Skeletal muscle satellite cell (primary cell): ENCODE data around the gene PCDHB15. TPM values are rescaled to one million over a fixed set of nuclear protein-coding genes. Genes with fewer than 3 reads are reported as not detected.
A peak's percentile ranks its signal among the peaks of the same experiment; 100 is the strongest.
"Not testable (repeated sequence)": the region's sequence is repeated elsewhere in the genome, so short reads cannot be mapped to it uniquely, and the experiment has no call there.

Source experiments
- H3K27me3 ChIP-seq: 2 replicates; pipeline ENCODE4 v1.7.0; 2013; ENCODE audit warnings: low read length; ENCODE audit not compliant: control insufficient read depth, insufficient read depth
- H3K36me3 ChIP-seq: 2 replicates; pipeline ENCODE4 v1.7.0; 2013; ENCODE audit warnings: mild to moderate bottlenecking, control low read depth, low read length; ENCODE audit not compliant: insufficient read depth
- H3K4me1 ChIP-seq: 2 replicates; pipeline ENCODE4 v1.7.0; 2013; ENCODE audit warnings: low read length; ENCODE audit not compliant: control insufficient read depth, insufficient read depth
- H3K4me2 ChIP-seq: 2 replicates; pipeline ENCODE4 v1.7.0; 2013; ENCODE audit warnings: mild to moderate bottlenecking, low read length
- H3K4me3 ChIP-seq: 2 replicates; pipeline ENCODE4 v1.7.0; 2013; ENCODE audit warnings: low read length
- H3K9ac ChIP-seq: 2 replicates; pipeline ENCODE4 v1.7.0; 2013; ENCODE audit warnings: mild to moderate bottlenecking, low read depth, low read length, moderate library complexity
- H3K9me3 ChIP-seq: replicated peaks from 2 replicates; pipeline ENCODE4 v1.7.0; 2013; ENCODE audit warnings: mild to moderate bottlenecking, control low read depth, low read length
- total RNA-seq: library from RNA; depleted of rRNA; stranded (reverse); fragments of >200 nt; gene quantifications from 2 replicates; pipeline ENCODE4 v1.2.3, GENCODE V29; 2012; rRNA removed

PCDHB15 gene
- under 0.01 and 0.22 TPM in 2 replicates for total RNA-seq

GRCh38 chr5:141245250-141245717, at the start of gene PCDHB15:
TSS of gene PCDHB15 (plus strand) at chr5:141245395. CDS start at chr5:141245579, 184 bp downstream.
- H3K9ac ChIP-seq, result no peak within 1 kb of the TSS
- peaks cover 11% of the 10 kb centered on the region for H3K9me3 ChIP-seq
- H3K27me3 ChIP-seq, result no peaks in the 10 kb centered on the region
- H3K4me1 ChIP-seq, result no peaks in the 10 kb centered on the region
- H3K4me2 ChIP-seq, result no peak within 1 kb of the TSS
- H3K4me3 ChIP-seq, result peak within 1 kb of the TSS; percentile 55
- no peaks in the 10 kb centered on the region for H3K36me3 ChIP-seq

GRCh38 chr5:141196363-141196762, 48.8 kb upstream of the PCDHB15 start:
- Histone ChIP-seq H3K4me1 (no peaks in the 10 kb centered on the region), H3K27me3 (no peaks in the 10 kb centered on the region), H3K9ac (no peak overlapping the region), H3K9me3 (no peaks in the 10 kb centered on the region), H3K4me2 (no peak overlapping the region), H3K4me3 (no peak overlapping the region), H3K36me3 (no peaks in the 10 kb centered on the region)

- H3K4me2 ChIP-seq, result no peak within 1 kb of the TSS
- no peaks in the 10 kb centered on the region for H3K9me3 ChIP-seq
- no peaks in the 10 kb centered on the region for H3K4me1 ChIP-seq
- no peaks in the 10 kb centered on the region for H3K36me3 ChIP-seq
- no peaks in the 10 kb centered on the region for H3K27me3 ChIP-seq
- no peak within 1 kb of the TSS for H3K9ac ChIP-seq
- peak within 1 kb of the TSS; percentile 45 for H3K4me3 ChIP-seq
Measured at GRCh38 chr5:141199359-141200235, 45.6 kb upstream of the PCDHB15 start, which contains the start of gene PCDHB11. TSS of gene PCDHB11 (plus strand) at chr5:141199627. CDS start at chr5:141199775, 148 bp downstream.

GRCh38 chr5:141201126-141201525, 44.1 kb upstream of the PCDHB15 start:
- not testable (repeated sequence) for H3K9me3 ChIP-seq, H3K9ac ChIP-seq, H3K4me1 ChIP-seq, H3K4me3 ChIP-seq, H3K4me2 ChIP-seq, H3K27me3 ChIP-seq, H3K36me3 ChIP-seq

GRCh38 chr5:141201646-141202045, 43.5 kb upstream of the PCDHB15 start:
- H3K9ac ChIP-seq, H3K4me1 ChIP-seq, H3K36me3 ChIP-seq, H3K4me2 ChIP-seq, H3K27me3 ChIP-seq, H3K9me3 ChIP-seq, H3K4me3 ChIP-seq: not testable (repeated sequence)

GRCh38 chr5:141208478-141208877, 36.7 kb upstream of the PCDHB15 start, which contains the start of gene PCDHB12:
TSS of gene PCDHB12 (plus strand) at chr5:141208719. CDS start at chr5:141208908, 189 bp downstream.
- peak within 1 kb of the TSS; percentile 49 for H3K4me2 ChIP-seq
- no peaks in the 10 kb centered on the region for H3K4me1 ChIP-seq
- no peaks in the 10 kb centered on the region for H3K9me3 ChIP-seq
- peaks cover 2% of the 10 kb centered on the region for H3K27me3 ChIP-seq
- peak within 1 kb of the TSS; percentile 45 for H3K4me3 ChIP-seq
- no peak within 1 kb of the TSS for H3K9ac ChIP-seq
- H3K36me3 ChIP-seq, result no peaks in the 10 kb centered on the region

GRCh38 chr5:141210281-141210680, 34.9 kb upstream of the PCDHB15 start:
- not testable (repeated sequence) for H3K36me3 ChIP-seq, H3K4me3 ChIP-seq, H3K27me3 ChIP-seq, H3K9me3 ChIP-seq, H3K9ac ChIP-seq, H3K4me1 ChIP-seq, H3K4me2 ChIP-seq

GRCh38 chr5:141210849-141211248, 34.3 kb upstream of the PCDHB15 start:
- not testable (repeated sequence) for H3K27me3 ChIP-seq, H3K4me2 ChIP-seq, H3K4me3 ChIP-seq, H3K9me3 ChIP-seq, H3K36me3 ChIP-seq, H3K9ac ChIP-seq, H3K4me1 ChIP-seq

- peak within 1 kb of the TSS; percentile 42 for H3K4me3 ChIP-seq
- not testable (repeated sequence) for H3K9me3 ChIP-seq, H3K27me3 ChIP-seq, H3K4me1 ChIP-seq, H3K36me3 ChIP-seq, H3K4me2 ChIP-seq, H3K9ac ChIP-seq
Measured at GRCh38 chr5:141213656-141214339, 31.4 kb upstream of the PCDHB15 start, which contains the start of gene PCDHB13. TSS of gene PCDHB13 (plus strand) at chr5:141213919. CDS start at chr5:141214124, 205 bp downstream.

GRCh38 chr5:141214583-141214982, 30.6 kb upstream of the PCDHB15 start:
- H3K36me3 ChIP-seq, H3K9ac ChIP-seq, H3K4me2 ChIP-seq, H3K4me1 ChIP-seq, H3K4me3 ChIP-seq, H3K27me3 ChIP-seq, H3K9me3 ChIP-seq: not testable (repeated sequence)

GRCh38 chr5:141215504-141215903, 29.7 kb upstream of the PCDHB15 start:
- not testable (repeated sequence) for H3K36me3 ChIP-seq, H3K4me1 ChIP-seq, H3K4me2 ChIP-seq, H3K9ac ChIP-seq, H3K4me3 ChIP-seq, H3K9me3 ChIP-seq, H3K27me3 ChIP-seq
